NCI-H774 (cell line): ENCODE measurements around the gene EIPR1.
"Not testable (repeated sequence)": the region's sequence is repeated elsewhere in the genome, so short reads cannot be mapped to it uniquely, and the experiment has no call there.

Experiments used
- DNase-seq: peaks from one replicate; lab custom pipeline; 2025; lab: John Stamatoyannopoulos, UW

The EIPR1 gene

GRCh38 chr2:3357926-3358325, 19.7 kb downstream of the EIPR1 start:
- no peak for DNase-seq

- DNase-seq, result not testable (repeated sequence)
Measured at GRCh38 chr2:3357446-3357845, 20.2 kb downstream of the EIPR1 start.

- DNase-seq, result no peak
Measured at GRCh38 chr2:3356799-3357198, 20.8 kb downstream of the EIPR1 start.

- no peak for DNase-seq
Measured at GRCh38 chr2:3355951-3356569, 21.6 kb downstream of the EIPR1 start.

GRCh38 chr2:3354986-3355385, 22.6 kb downstream of the EIPR1 start:
- no peak for DNase-seq

GRCh38 chr2:3349211-3349693, 28.4 kb downstream of the EIPR1 start:
- DNase-seq, result no peak

GRCh38 chr2:3348767-3349166, 28.9 kb downstream of the EIPR1 start:
- DNase-seq, result no peak

- no peak for DNase-seq
Measured at GRCh38 chr2:3345621-3346020, 32.0 kb downstream of the EIPR1 start.

- DNase-seq, result no peak
Measured at GRCh38 chr2:3344897-3345296, 32.7 kb downstream of the EIPR1 start.

- DNase-seq, result no peak
Measured at GRCh38 chr2:3343012-3343411, 34.6 kb downstream of the EIPR1 start.

GRCh38 chr2:3342324-3342723, 35.3 kb downstream of the EIPR1 start:
- no peak for DNase-seq

- no peak for DNase-seq
Measured at GRCh38 chr2:3341336-3341735, 36.3 kb downstream of the EIPR1 start.

GRCh38 chr2:3340144-3340543, 37.5 kb downstream of the EIPR1 start:
- no peak for DNase-seq

- DNase-seq, result no peak
Measured at GRCh38 chr2:3338340-3338739, 39.3 kb downstream of the EIPR1 start.

- no peak for DNase-seq
Measured at GRCh38 chr2:3336844-3337243, 40.8 kb downstream of the EIPR1 start.

- no peak for DNase-seq
Measured at GRCh38 chr2:3334392-3335345, 42.9 kb downstream of the EIPR1 start.

- DNase-seq, result no peak
Measured at GRCh38 chr2:3332133-3332532, 45.5 kb downstream of the EIPR1 start.

GRCh38 chr2:3329491-3329890, 48.1 kb downstream of the EIPR1 start:
- no peak for DNase-seq

- no peak for DNase-seq
Measured at GRCh38 chr2:3326871-3327270, 50.7 kb downstream of the EIPR1 start.

- DNase-seq, result no peak
Measured at GRCh38 chr2:3326182-3326537, 51.5 kb downstream of the EIPR1 start.

- no peak for DNase-seq
Measured at GRCh38 chr2:3325458-3326181, 52.0 kb downstream of the EIPR1 start.

GRCh38 chr2:3324404-3325281, 53.0 kb downstream of the EIPR1 start:
- no peak for DNase-seq
